Astrocyte (in vitro differentiated cells and primary cell): ENCODE measurements around the gene BTBD16. TPM values are rescaled to one million over a fixed set of nuclear protein-coding genes. Genes with fewer than 3 reads are reported as not detected.

Source experiments
- DNase-seq: peaks from one replicate; pipeline ENCODE4 v3.0.0-alpha.2; 2010; ENCODE audit warnings: low read depth
- FAIRE-seq: peaks from 2 replicates; lab custom pipeline; 2011; peaks lifted over from hg19 to GRCh38; lab: Jason Lieb, UNC
- H2AFZ ChIP-seq: 2 replicates; pipeline ENCODE4 v1.6.0; 2012; ENCODE audit warnings: low read depth, low read length, inconsistent platforms
- H3K27ac ChIP-seq: 2 replicates; pipeline ENCODE4 v1.5.1; 2011; ENCODE audit warnings: low read depth, low read length, inconsistent platforms
- H3K27me3 ChIP-seq: 2 replicates; pipeline ENCODE4 v1.6.0; 2011; ENCODE audit warnings: low read length, inconsistent platforms; ENCODE audit not compliant: insufficient read depth
- H3K36me3 ChIP-seq: 2 replicates; pipeline ENCODE4 v1.5.1; 2011; ENCODE audit warnings: low read length, inconsistent platforms; ENCODE audit not compliant: insufficient read depth
- H3K4me1 ChIP-seq: 2 replicates; pipeline ENCODE4 v1.5.1; 2011; ENCODE audit warnings: low read length, inconsistent platforms; ENCODE audit not compliant: insufficient read depth
- H3K4me2 ChIP-seq: 2 replicates; pipeline ENCODE4 v1.6.0; 2012; ENCODE audit warnings: low read length, inconsistent platforms
- H3K4me3 ChIP-seq: 2 replicates; pipeline ENCODE4 v1.5.1; 2011; ENCODE audit warnings: low read depth, mild to moderate bottlenecking, low read length, inconsistent platforms; ENCODE audit not compliant: insufficient read depth
- H3K79me2 ChIP-seq: 2 replicates; pipeline ENCODE4 v1.6.0; 2012; ENCODE audit warnings: mild to moderate bottlenecking, low read length, inconsistent platforms; ENCODE audit not compliant: insufficient read depth
- H3K9ac ChIP-seq: 2 replicates; pipeline ENCODE4 v1.6.0; 2012; ENCODE audit warnings: mild to moderate bottlenecking, low read length, inconsistent platforms
- H3K9me3 ChIP-seq: 2 replicates; pipeline ENCODE4 v1.5.1; 2012; ENCODE audit warnings: low read depth, mild to moderate bottlenecking, low read length, inconsistent platforms; ENCODE audit not compliant: insufficient read depth
- H4K20me1 ChIP-seq: 2 replicates; pipeline ENCODE4 v1.6.0; 2012; ENCODE audit warnings: low read length, inconsistent platforms; ENCODE audit not compliant: insufficient read depth
- H3K27ac Mint-ChIP-seq: one replicate; pipeline ENCODE4 v1.8.0; 2021; ENCODE audit warnings: mild to moderate bottlenecking, mixed read lengths; ENCODE audit not compliant: unreplicated experiment
- H3K27me3 Mint-ChIP-seq: one replicate; pipeline ENCODE4 v1.8.0; 2021; ENCODE audit warnings: low read depth, mixed read lengths; ENCODE audit not compliant: unreplicated experiment
- H3K36me3 Mint-ChIP-seq: one replicate; pipeline ENCODE4 v1.8.0; 2021; ENCODE audit warnings: low read depth, mixed read lengths; ENCODE audit not compliant: unreplicated experiment
- H3K4me1 Mint-ChIP-seq: one replicate; pipeline ENCODE4 v1.8.0; 2021; ENCODE audit warnings: low read depth, mixed read lengths; ENCODE audit not compliant: unreplicated experiment
- H3K4me3 Mint-ChIP-seq: one replicate; pipeline ENCODE4 v1.8.0; 2021; ENCODE audit warnings: mild to moderate bottlenecking, moderate library complexity, mixed read lengths; ENCODE audit not compliant: unreplicated experiment
- H3K9me3 Mint-ChIP-seq: one replicate; pipeline ENCODE4 v1.8.0; 2021; ENCODE audit warnings: mild to moderate bottlenecking, mixed read lengths; ENCODE audit not compliant: unreplicated experiment
- CTCF ChIP-seq: IDR thresholded peaks from 2 replicates; pipeline ENCODE4 v1.5.1; 2011; ENCODE audit warnings: low read depth, mild to moderate bottlenecking, inconsistent platforms, low read length, moderate library complexity; ENCODE audit not compliant: insufficient read depth
- EZH2 ChIP-seq: IDR thresholded peaks from 2 replicates; pipeline ENCODE4 v1.6.1; 2012; ENCODE audit warnings: mild to moderate bottlenecking, low read length, inconsistent platforms; ENCODE audit not compliant: insufficient read depth
- total RNA-seq: library from RNA; stranded (reverse); gene quantifications from 2 replicates; pipeline ENCODE4 v1.2.1, GENCODE V29; 2021

The BTBD16 gene
- total RNA-seq, 1 donor from 2014 or later = not detected

DNA sequence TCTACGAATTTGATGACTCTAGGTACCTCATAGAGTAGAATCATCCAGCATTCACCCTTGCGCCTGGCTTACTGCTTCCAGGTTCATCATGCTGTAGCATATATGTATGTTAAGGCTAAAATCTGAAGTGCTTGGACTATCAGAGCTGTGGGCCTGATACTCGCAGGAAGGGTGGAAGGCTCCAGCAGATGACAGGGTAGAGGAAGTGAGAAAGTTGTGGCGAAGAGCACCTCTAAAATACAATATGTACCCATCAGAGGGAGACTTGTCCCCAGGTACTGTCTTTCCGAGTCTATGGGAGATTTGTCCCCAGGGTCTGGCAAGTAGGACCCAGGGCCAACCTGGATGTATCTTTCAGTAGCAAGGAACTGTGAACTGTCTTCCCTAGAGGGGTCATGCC lies 55.3 kb downstream of the BTBD16 start:
- DNase-seq (no peak), FAIRE-seq (no peak)
- Histone ChIP-seq H3K4me2 (no peak overlapping the region), H3K36me3 (no peaks in the 10 kb centered on the region), H3K9ac (no peak overlapping the region), H3K4me3 (no peak overlapping the region), H3K27me3 (peaks cover 2% of the 10 kb centered on the region), H3K27ac (no peak overlapping the region), H3K79me2 (no peaks in the 10 kb centered on the region), H2AFZ (no peak overlapping the region), H3K4me1 (no peaks in the 10 kb centered on the region), H4K20me1 (no peaks in the 10 kb centered on the region), H3K9me3 (no peaks in the 10 kb centered on the region)
- Mint-ChIP-seq H3K4me1 (peaks cover 12% of the 10 kb centered on the region), H3K27ac (no peak overlapping the region), H3K4me3 (no peak overlapping the region), H3K27me3 (peaks cover 6% of the 10 kb centered on the region), H3K9me3 (peaks cover 5% of the 10 kb centered on the region), H3K36me3 (no peaks in the 10 kb centered on the region)
- TF ChIP-seq EZH2 (no peak), CTCF (no peak)

DNA sequence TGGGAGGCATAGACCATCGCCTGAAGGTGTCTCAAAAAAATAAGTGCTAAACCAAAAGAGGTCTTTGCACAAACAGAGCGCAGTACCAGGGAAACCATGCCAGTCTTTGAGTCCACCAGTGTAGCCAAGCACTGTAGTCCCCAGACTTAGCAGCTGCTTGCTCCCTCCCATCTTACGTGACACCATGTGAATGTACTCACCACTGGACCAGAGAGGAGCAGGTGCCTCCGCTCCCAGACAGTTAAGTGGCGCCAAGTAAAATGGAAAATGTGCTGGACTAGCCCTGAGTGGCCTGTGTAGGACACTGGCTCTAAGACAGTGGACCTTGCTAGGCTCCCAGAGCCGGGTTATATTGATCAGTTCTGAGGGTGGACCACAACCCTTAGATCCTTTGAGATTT lies 55.7 kb downstream of the BTBD16 start:
- H3K36me3 ChIP-seq = no peaks in the 10 kb centered on the region
- no peak overlapping the region for H2AFZ ChIP-seq
- H3K9ac ChIP-seq = no peak overlapping the region
- H3K27me3 ChIP-seq = peaks cover 2% of the 10 kb centered on the region
- no peaks in the 10 kb centered on the region for H3K79me2 ChIP-seq
- no peak overlapping the region for H3K4me2 ChIP-seq
- H3K4me3 ChIP-seq = no peak overlapping the region
- no peaks in the 10 kb centered on the region for H3K36me3 Mint-ChIP-seq
- FAIRE-seq (no peak), DNase-seq (no peak)
- peaks cover 6% of the 10 kb centered on the region for H3K27me3 Mint-ChIP-seq
- H3K4me3 Mint-ChIP-seq = no peak overlapping the region
- no peaks in the 10 kb centered on the region for H3K9me3 ChIP-seq
- H3K9me3 Mint-ChIP-seq = peaks cover 5% of the 10 kb centered on the region
- H3K4me1 Mint-ChIP-seq = peaks cover 17% of the 10 kb centered on the region
- H3K27ac Mint-ChIP-seq = no peak overlapping the region
- H3K27ac ChIP-seq = no peak overlapping the region
- no peaks in the 10 kb centered on the region for H3K4me1 ChIP-seq
- no peaks in the 10 kb centered on the region for H4K20me1 ChIP-seq
- TF ChIP-seq EZH2 (no peak), CTCF (no peak)

GRCh38 chr10:122327237-122328206 lies 56.4 kb downstream of the BTBD16 start:
- H3K4me1 ChIP-seq = no peaks in the 10 kb centered on the region
- no peak overlapping the region for H3K4me3 ChIP-seq
- no peak overlapping the region for H3K4me3 Mint-ChIP-seq
- H3K79me2 ChIP-seq = no peaks in the 10 kb centered on the region
- no peak for DNase-seq
- no peak overlapping the region for H3K9ac ChIP-seq
- H3K36me3 Mint-ChIP-seq = no peaks in the 10 kb centered on the region
- H2AFZ ChIP-seq = no peak overlapping the region
- no peaks in the 10 kb centered on the region for H4K20me1 ChIP-seq
- no peak for FAIRE-seq
- peaks cover 2% of the 10 kb centered on the region for H3K27me3 ChIP-seq
- H3K9me3 ChIP-seq = no peaks in the 10 kb centered on the region
- no peak overlapping the region for H3K27ac Mint-ChIP-seq
- peaks cover 6% of the 10 kb centered on the region for H3K27me3 Mint-ChIP-seq
- no peak for TF ChIP-seq CTCF
- no peak for TF ChIP-seq EZH2
- H3K27ac ChIP-seq = no peak overlapping the region
- peaks cover 20% of the 10 kb centered on the region for H3K4me1 Mint-ChIP-seq
- H3K4me2 ChIP-seq = no peak overlapping the region
- peaks cover 5% of the 10 kb centered on the region for H3K9me3 Mint-ChIP-seq
- no peaks in the 10 kb centered on the region for H3K36me3 ChIP-seq
